ENCODE results near the gene PPDPF. TPM values are rescaled to one million over a fixed set of nuclear protein-coding genes. Genes with fewer than 3 reads are reported as not detected.
"Not testable (repeated sequence)": the region's sequence is repeated elsewhere in the genome, so short reads cannot be mapped to it uniquely, and the experiment has no call there.

The PPDPF gene
- total RNA-seq, 1 donor from 2014 or later: 99.3 TPM

- TF ChIP-seq CTCF (conservative IDR thresholded peaks at IDR 0.05; ENCODE audit: low read depth, low read length): no peak
These were observed 47.0 kb downstream of the PPDPF start for GRCh38 chr20:63567386-63568169.

GRCh38 chr20:63568170-63568981 is 47.8 kb downstream of the PPDPF start:
- no peak for TF ChIP-seq CTCF (conservative IDR thresholded peaks at IDR 0.05; ENCODE audit: low read depth, low read length)
- no peak for DNase-seq (ENCODE audit: low read depth)
- no peak overlapping the region for H3K4me3 ChIP-seq (ENCODE audit: low read depth, low read length)

More at GRCh38 chr20:63567386-63568169, 47.0 kb downstream of the PPDPF start:
- no peak overlapping the region for H3K4me3 ChIP-seq (ENCODE audit: low read depth, low read length)
- no peak for DNase-seq (ENCODE audit: low read depth)

GRCh38 chr20:63568986-63569949 is 48.7 kb downstream of the PPDPF start:
- DNase-seq (ENCODE audit: low read depth): no peak
- no peak for TF ChIP-seq CTCF (conservative IDR thresholded peaks at IDR 0.05; ENCODE audit: low read depth, low read length)

DNA sequence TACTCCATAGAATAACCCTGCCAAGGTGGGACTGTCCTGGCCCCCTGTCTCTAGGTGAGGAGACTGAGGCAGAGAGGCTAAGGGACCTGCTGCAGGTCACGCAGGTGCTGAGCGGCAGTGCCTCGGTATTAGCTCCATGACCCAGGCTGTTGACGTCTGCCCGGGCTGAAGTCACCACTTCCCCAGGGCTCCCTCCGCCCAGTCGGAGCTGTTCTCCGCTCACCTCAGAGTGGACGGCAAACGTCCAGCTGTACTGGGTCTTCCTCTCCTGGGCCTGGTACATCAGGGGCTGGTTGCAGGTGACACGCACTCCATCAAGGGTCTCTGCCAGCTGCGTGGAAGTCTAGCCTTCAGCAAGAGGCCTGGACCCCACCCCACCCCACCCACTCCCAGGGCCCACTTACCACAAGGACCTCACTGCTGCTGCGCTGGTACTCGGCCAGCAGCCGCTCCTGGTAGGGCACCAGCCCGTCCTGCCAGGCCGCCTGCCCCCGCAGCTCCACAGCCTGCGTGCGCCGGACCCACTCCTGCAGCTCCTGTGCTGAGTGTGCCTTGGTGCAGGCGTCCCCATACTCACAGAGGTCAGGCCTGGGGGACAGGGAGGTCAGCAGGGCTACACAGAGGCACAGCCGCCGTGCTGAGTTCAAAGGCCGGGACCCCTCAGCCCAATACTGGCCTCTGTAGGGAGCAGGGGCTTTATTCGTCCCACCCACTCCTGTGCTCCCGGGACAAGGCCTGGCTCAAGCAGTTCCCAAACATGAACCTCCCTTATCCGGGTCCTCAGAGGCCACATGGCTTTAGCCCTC is 49.9 kb downstream of the PPDPF start:
- no peak for TF ChIP-seq CTCF (conservative IDR thresholded peaks at IDR 0.05; ENCODE audit: low read depth, low read length)
- H3K4me3 ChIP-seq (ENCODE audit: low read depth, low read length): no peak overlapping the region
- DNase-seq (ENCODE audit: low read depth): no peak

More at GRCh38 chr20:63568986-63569949, 48.7 kb downstream of the PPDPF start:
- H3K4me3 ChIP-seq (ENCODE audit: low read depth, low read length): no peak overlapping the region

GRCh38 chr20:63571087-63571478 is 50.5 kb downstream of the PPDPF start:
- not testable (repeated sequence) for DNase-seq (ENCODE audit: low read depth); H3K4me3 ChIP-seq (ENCODE audit: low read depth, low read length)

Other genes starting within 250 kb of the PPDPF start
- gene ARFGAP1, start 248.0 kb upstream of the PPDPF start, total RNA-seq: 73.3 and 78.6 TPM in 2 replicates
- gene COL20A1, start 227.6 kb upstream of the PPDPF start, total RNA-seq: not detected in 2 replicates
- gene CHRNA4, start 159.4 kb upstream of the PPDPF start, total RNA-seq: not detected in 2 replicates
- gene KCNQ2, start 48.1 kb upstream of the PPDPF start, total RNA-seq: 0.14 TPM in 1 of 2 replicates, not detected in the other
- gene EEF1A2, start 21.7 kb upstream of the PPDPF start, total RNA-seq: 1.2 and 20.0 TPM in 2 replicates
- not detected in 2 replicates for gene PTK6, start 16.6 kb downstream of the PPDPF start, total RNA-seq
- not detected in 2 replicates for gene SRMS, start 27.0 kb downstream of the PPDPF start, total RNA-seq
- gene FNDC11, start 33.4 kb downstream of the PPDPF start, total RNA-seq: 1.7 TPM in 2 replicates
- gene HELZ2, start 53.5 kb downstream of the PPDPF start, total RNA-seq: 25.7 and 48.8 TPM in 2 replicates
- 10.5 and 10.7 TPM in 2 replicates for gene GMEB2, start 106.3 kb downstream of the PPDPF start, total RNA-seq
- gene STMN3, start 132.7 kb downstream of the PPDPF start, total RNA-seq: 64.5 and 112 TPM in 2 replicates
- gene RTEL1, start 137.5 kb downstream of the PPDPF start, total RNA-seq: 26.5 and 29.1 TPM in 2 replicates
- gene TNFRSF6B, start 175.9 kb downstream of the PPDPF start, total RNA-seq: 509 and 817 TPM in 2 replicates
- gene ARFRP1, start 187.2 kb downstream of the PPDPF start, total RNA-seq: 42.1 and 49.0 TPM in 2 replicates
- gene ZGPAT, start 187.3 kb downstream of the PPDPF start, total RNA-seq: 36.5 and 57.2 TPM in 2 replicates
- 6.5 and 19.1 TPM in 2 replicates for gene LIME1, start 215.9 kb downstream of the PPDPF start, total RNA-seq
- 91.5 and 91.9 TPM in 2 replicates for gene SLC2A4RG, start 219.0 kb downstream of the PPDPF start, total RNA-seq

Measured in epithelial cell of proximal tubule (primary cell).